HG02981 (cell line): Measurements from ENCODE around the gene FSIP1.

ENCODE experiments used
- ATAC-seq: cut with Tn5 transposase; IDR thresholded peaks from one replicate; pipeline ENCODE4 v1.9.1; 2021; ENCODE audit warnings: mild to moderate bottlenecking, moderate library complexity; ENCODE audit not compliant: unreplicated experiment

Gene FSIP1

GRCh38 chr15:39654304-39654703, 128.3 kb downstream of the FSIP1 start:
- ATAC-seq: no peak

- ATAC-seq: no peak
Observed at GRCh38 chr15:39651881-39652280, 130.8 kb downstream of the FSIP1 start.

- ATAC-seq: no peak
Observed at GRCh38 chr15:39651295-39651694, 131.3 kb downstream of the FSIP1 start.

GRCh38 chr15:39649757-39650156, 132.9 kb downstream of the FSIP1 start:
- ATAC-seq: no peak

GRCh38 chr15:39646425-39646824, 136.2 kb downstream of the FSIP1 start:
- ATAC-seq: no peak

- ATAC-seq: no peak
Observed at GRCh38 chr15:39645976-39646257, 136.7 kb downstream of the FSIP1 start.

GRCh38 chr15:39645138-39645975, 137.3 kb downstream of the FSIP1 start:
- no peak for ATAC-seq

GRCh38 chr15:39644136-39644535, 138.5 kb downstream of the FSIP1 start:
- no peak for ATAC-seq

GRCh38 chr15:39643727-39644126, 138.9 kb downstream of the FSIP1 start:
- no peak for ATAC-seq

GRCh38 chr15:39642011-39642640, 140.5 kb downstream of the FSIP1 start:
- no peak for ATAC-seq

- no peak for ATAC-seq
Observed at GRCh38 chr15:39641191-39641889, 141.3 kb downstream of the FSIP1 start.

- ATAC-seq: no peak
Observed at GRCh38 chr15:39640665-39641064, 142.0 kb downstream of the FSIP1 start.

GRCh38 chr15:39639037-39639436, 143.6 kb downstream of the FSIP1 start:
- no peak for ATAC-seq

GRCh38 chr15:39638041-39638440, 144.6 kb downstream of the FSIP1 start:
- no peak for ATAC-seq

GRCh38 chr15:39631357-39631756, 151.3 kb downstream of the FSIP1 start:
- ATAC-seq: no peak

- no peak for ATAC-seq
Observed at GRCh38 chr15:39629906-39630305, 152.7 kb downstream of the FSIP1 start.

GRCh38 chr15:39629371-39629770, 153.3 kb downstream of the FSIP1 start:
- no peak for ATAC-seq

GRCh38 chr15:39628546-39629257, 153.9 kb downstream of the FSIP1 start:
- ATAC-seq: no peak

- ATAC-seq: no peak
Observed at GRCh38 chr15:39628144-39628508, 154.5 kb downstream of the FSIP1 start.

GRCh38 chr15:39627451-39628143, 155.0 kb downstream of the FSIP1 start:
- no peak for ATAC-seq

- no peak for ATAC-seq
Observed at GRCh38 chr15:39625856-39626255, 156.8 kb downstream of the FSIP1 start.
